Measurements from ENCODE around the gene LRRN3.

The LRRN3 gene

DNA sequence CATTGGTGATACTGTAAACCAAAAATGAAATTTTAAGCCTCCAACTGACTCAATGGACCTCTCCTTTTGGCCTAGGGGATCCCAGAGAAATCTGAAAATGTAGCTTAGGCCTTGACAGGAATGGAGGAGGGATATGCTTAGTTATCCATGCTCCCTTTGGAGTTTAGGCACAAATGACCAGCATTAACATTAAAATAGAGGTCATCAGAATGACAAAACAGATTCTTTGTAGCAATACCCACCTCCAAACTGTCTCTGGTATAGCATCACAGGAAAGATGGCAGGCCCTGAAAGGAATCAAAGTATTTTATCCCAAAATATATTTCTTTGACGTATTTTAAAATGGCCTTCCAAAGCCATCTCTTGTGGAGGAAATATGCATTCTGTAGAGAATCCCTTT is 39.1 kb upstream of the LRRN3 start:
- no peak for TF ChIP-seq EZH2phosphoT487 (IDR thresholded peaks at IDR 0.05; ENCODE audit: low read depth)
- TF ChIP-seq, protein P1, sequence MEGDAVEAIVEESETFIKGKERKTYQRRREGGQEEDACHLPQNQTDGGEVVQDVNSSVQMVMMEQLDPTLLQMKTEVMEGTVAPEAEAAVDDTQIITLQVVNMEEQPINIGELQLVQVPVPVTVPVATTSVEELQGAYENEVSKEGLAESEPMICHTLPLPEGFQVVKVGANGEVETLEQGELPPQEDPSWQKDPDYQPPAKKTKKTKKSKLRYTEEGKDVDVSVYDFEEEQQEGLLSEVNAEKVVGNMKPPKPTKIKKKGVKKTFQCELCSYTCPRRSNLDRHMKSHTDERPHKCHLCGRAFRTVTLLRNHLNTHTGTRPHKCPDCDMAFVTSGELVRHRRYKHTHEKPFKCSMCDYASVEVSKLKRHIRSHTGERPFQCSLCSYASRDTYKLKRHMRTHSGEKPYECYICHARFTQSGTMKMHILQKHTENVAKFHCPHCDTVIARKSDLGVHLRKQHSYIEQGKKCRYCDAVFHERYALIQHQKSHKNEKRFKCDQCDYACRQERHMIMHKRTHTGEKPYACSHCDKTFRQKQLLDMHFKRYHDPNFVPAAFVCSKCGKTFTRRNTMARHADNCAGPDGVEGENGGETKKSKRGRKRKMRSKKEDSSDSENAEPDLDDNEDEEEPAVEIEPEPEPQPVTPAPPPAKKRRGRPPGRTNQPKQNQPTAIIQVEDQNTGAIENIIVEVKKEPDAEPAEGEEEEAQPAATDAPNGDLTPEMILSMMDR (IDR thresholded peaks at IDR 0.05; ENCODE audit: low read depth, low read length) = no peak
- H3K4me2 ChIP-seq (ENCODE audit: low read length) = no peak overlapping the region
- no peak overlapping the region for H3K4me3 ChIP-seq (ENCODE audit: low read length)
- H3K9ac ChIP-seq (ENCODE audit: low read length) = no peak overlapping the region
- no peaks in the 10 kb centered on the region for H3K79me2 ChIP-seq (ENCODE audit: low read length)
- H3K4me1 ChIP-seq (ENCODE audit: low read length) = no peaks in the 10 kb centered on the region
- no peaks in the 10 kb centered on the region for H3K9me3 ChIP-seq (ENCODE audit: insufficient read depth, low read length)
- H3K36me3 ChIP-seq (replicated peaks; ENCODE audit: low read depth, low read length) = no peaks in the 10 kb centered on the region
- no peak overlapping the region for H2AFZ ChIP-seq (ENCODE audit: low read depth, low read length)
- no peaks in the 10 kb centered on the region for H4K20me1 ChIP-seq (ENCODE audit: insufficient read depth, low read length)
- no peak overlapping the region for H3K27ac ChIP-seq (ENCODE audit: low read length)
- no peaks in the 10 kb centered on the region for H3K27me3 ChIP-seq (ENCODE audit: low read depth, low read length)

DNA sequence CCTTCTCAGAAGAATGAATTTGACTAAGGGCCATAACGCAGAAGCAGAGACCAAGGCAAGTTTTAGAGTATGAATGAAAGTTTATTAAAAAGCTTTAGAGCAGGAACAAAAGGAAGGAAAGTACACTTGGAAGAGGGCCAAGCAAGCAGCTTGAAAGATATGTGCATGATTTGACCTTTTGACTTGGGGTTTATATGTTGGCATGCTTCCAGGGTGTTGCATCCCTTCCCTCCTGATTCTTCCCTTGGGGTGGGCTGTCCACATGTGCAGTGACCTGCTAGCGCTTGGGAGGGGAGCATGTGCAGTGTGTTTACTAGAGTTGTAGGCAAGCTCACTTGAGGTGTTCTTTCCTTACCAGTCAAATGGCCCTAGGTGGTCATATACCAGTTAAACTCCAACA is 37.9 kb upstream of the LRRN3 start:
- Histone ChIP-seq H3K79me2 (ENCODE audit: low read length) (no peaks in the 10 kb centered on the region), H3K9me3 (ENCODE audit: insufficient read depth, low read length) (no peaks in the 10 kb centered on the region), H3K4me2 (ENCODE audit: low read length) (no peak overlapping the region), H3K9ac (ENCODE audit: low read length) (no peak overlapping the region), H3K27me3 (ENCODE audit: low read depth, low read length) (no peaks in the 10 kb centered on the region), H3K4me3 (ENCODE audit: low read length) (no peak overlapping the region), H3K27ac (ENCODE audit: low read length) (no peak overlapping the region), H3K36me3 (replicated peaks; ENCODE audit: low read depth, low read length) (no peaks in the 10 kb centered on the region), H3K4me1 (ENCODE audit: low read length) (no peaks in the 10 kb centered on the region), H2AFZ (ENCODE audit: low read depth, low read length) (no peak overlapping the region), H4K20me1 (ENCODE audit: insufficient read depth, low read length) (no peaks in the 10 kb centered on the region)
- TF ChIP-seq, protein P1 (IDR thresholded peaks at IDR 0.05; ENCODE audit: low read depth, low read length) = no peak
- TF ChIP-seq EZH2phosphoT487 (IDR thresholded peaks at IDR 0.05; ENCODE audit: low read depth) = no peak

DNA sequence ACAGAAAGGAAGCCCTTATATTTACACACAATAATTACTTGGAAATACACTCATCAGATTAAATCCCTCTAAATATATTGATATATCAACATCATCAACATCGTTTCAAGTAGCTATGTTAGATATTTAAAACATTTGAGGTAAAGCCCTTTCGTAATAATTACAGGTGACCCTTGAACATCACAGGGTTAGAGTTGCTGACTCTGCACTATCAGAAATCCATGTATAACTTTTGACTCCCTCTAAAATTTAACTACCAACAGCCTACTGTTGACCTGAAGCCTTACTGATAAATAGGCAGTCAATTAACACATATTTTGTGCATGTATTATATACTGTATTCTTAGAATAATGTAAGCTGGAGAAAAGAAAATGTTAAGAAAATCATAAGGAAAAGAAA is 34.6 kb upstream of the LRRN3 start:
- no peak for TF ChIP-seq EZH2phosphoT487 (IDR thresholded peaks at IDR 0.05; ENCODE audit: low read depth)
- TF ChIP-seq, protein P1 (IDR thresholded peaks at IDR 0.05; ENCODE audit: low read depth, low read length) = no peak
- no peak overlapping the region for H3K27ac ChIP-seq (ENCODE audit: low read length)
- H3K27me3 ChIP-seq (ENCODE audit: low read depth, low read length) = no peaks in the 10 kb centered on the region
- H3K36me3 ChIP-seq (replicated peaks; ENCODE audit: low read depth, low read length) = no peaks in the 10 kb centered on the region
- H3K4me1 ChIP-seq (ENCODE audit: low read length) = no peaks in the 10 kb centered on the region
- H4K20me1 ChIP-seq (ENCODE audit: insufficient read depth, low read length) = no peaks in the 10 kb centered on the region
- H3K79me2 ChIP-seq (ENCODE audit: low read length) = no peaks in the 10 kb centered on the region
- H3K9me3 ChIP-seq (ENCODE audit: insufficient read depth, low read length) = no peaks in the 10 kb centered on the region
- H3K9ac ChIP-seq (ENCODE audit: low read length) = no peak overlapping the region
- no peak overlapping the region for H2AFZ ChIP-seq (ENCODE audit: low read depth, low read length)
- H3K4me3 ChIP-seq (ENCODE audit: low read length) = no peak overlapping the region
- no peak overlapping the region for H3K4me2 ChIP-seq (ENCODE audit: low read length)

DNA sequence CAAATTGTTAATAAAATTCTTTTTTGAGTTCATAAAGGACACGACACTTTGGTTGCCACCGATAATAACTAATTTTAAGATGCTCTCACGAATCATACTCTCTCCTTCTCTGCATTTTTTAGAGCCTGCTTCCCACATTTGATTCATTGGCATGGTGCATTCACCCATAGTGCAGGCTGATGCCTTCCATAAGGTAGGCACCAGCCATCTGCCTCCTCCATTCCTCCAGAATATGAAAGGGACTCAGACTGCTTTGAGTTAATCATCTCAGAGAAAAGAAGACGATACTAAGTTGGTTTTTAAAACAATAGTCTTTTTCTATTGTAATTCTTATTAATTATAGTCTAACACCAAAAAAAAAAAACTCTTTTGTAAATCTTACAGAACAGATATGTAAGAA is 33.9 kb upstream of the LRRN3 start:
- Histone ChIP-seq H3K36me3 (replicated peaks; ENCODE audit: low read depth, low read length) (no peaks in the 10 kb centered on the region), H3K4me3 (ENCODE audit: low read length) (no peak overlapping the region), H3K27ac (ENCODE audit: low read length) (no peak overlapping the region), H3K4me1 (ENCODE audit: low read length) (no peaks in the 10 kb centered on the region), H3K27me3 (ENCODE audit: low read depth, low read length) (no peaks in the 10 kb centered on the region), H3K4me2 (ENCODE audit: low read length) (no peak overlapping the region), H3K9me3 (ENCODE audit: insufficient read depth, low read length) (no peaks in the 10 kb centered on the region), H4K20me1 (ENCODE audit: insufficient read depth, low read length) (no peaks in the 10 kb centered on the region), H2AFZ (ENCODE audit: low read depth, low read length) (no peak overlapping the region), H3K79me2 (ENCODE audit: low read length) (no peaks in the 10 kb centered on the region), H3K9ac (ENCODE audit: low read length) (no peak overlapping the region)
- TF ChIP-seq EZH2phosphoT487 (IDR thresholded peaks at IDR 0.05; ENCODE audit: low read depth) = no peak
- TF ChIP-seq, protein P1 (IDR thresholded peaks at IDR 0.05; ENCODE audit: low read depth, low read length) = no peak
